AG04450 (cell line): ENCODE data around the gene MRPL47. TPM values are rescaled to one million over a fixed set of nuclear protein-coding genes. Genes with fewer than 3 reads are reported as not detected.
A peak's percentile ranks its signal among the peaks of the same experiment; 100 is the strongest.

Experiments
- CTCF ChIA-PET: fragments of 300-600, 350-600 bp; formaldehyde crosslinking; extraction: SDS; loops from one replicate; lab custom pipeline; 2022; ENCODE audit warnings: antibody characterized with exemption, inconsistent platforms; lab: Charles Lee
- POLR2A ChIA-PET: fragments of 350-600 bp; formaldehyde crosslinking; extraction: SDS; loops from one replicate; lab custom pipeline; 2021; ENCODE audit warnings: antibody characterized with exemption, inconsistent platforms; lab: Yijun Ruan, JAX
- DNase-seq: peaks from one replicate; pipeline ENCODE4 v3.0.0-alpha.2; 2011; ENCODE audit warnings: low read depth, low spot score
- H3K27ac ChIP-seq: one replicate; pipeline ENCODE4 v1.5.1; 2012; ENCODE audit warnings: low read depth, low read length, control low read depth
- H3K27me3 ChIP-seq: one replicate; pipeline ENCODE4 v1.6.0; 2012; ENCODE audit warnings: low read length; ENCODE audit not compliant: control insufficient read depth, insufficient read depth
- H3K4me3 ChIP-seq: 2 replicates; pipeline ENCODE4 v1.5.1; 2011; ENCODE audit warnings: mild to moderate bottlenecking, low read depth, low read length, control low read depth
- H3K9me3 ChIP-seq: 2 replicates; pipeline ENCODE4 v1.5.1; 2012; ENCODE audit warnings: low read length; ENCODE audit not compliant: control insufficient read depth, insufficient read depth
- CTCF ChIP-seq: IDR thresholded peaks from 2 replicates; pipeline ENCODE4 v1.5.1; 2011; ENCODE audit warnings: low read depth, low read length, control low read depth, inconsistent platforms
- polyA plus RNA-seq: library from polyadenylated mRNA; depleted of rRNA; stranded (reverse); fragments of >200 nt; gene quantifications from 2 replicates; pipeline ENCODE4 v1.2.3, GENCODE V29; 2011

Gene MRPL47
- polyA plus RNA-seq, 1 experiment: 87.9 TPM

- ChIA-PET POLR2A (no interaction called here), CTCF (no interaction called here)
- no peaks in the 10 kb centered on the region for H3K27me3 ChIP-seq
- H3K9me3 ChIP-seq: no peaks in the 10 kb centered on the region
- TF ChIP-seq CTCF: no peak
- no peak overlapping the region for H3K4me3 ChIP-seq
- DNase-seq: no peak
- H3K27ac ChIP-seq: no peak overlapping the region
These were observed 38.9 kb downstream of the MRPL47 start for GRCh38 chr3:179565496-179565895.

- POLR2A ChIA-PET: interaction anchor here (0.6 kb wide), 1 partner anchor 495 kb away, joined by 4 read pairs; no protein-coding TSS in a partner anchor
- peak overlapping the region; percentile 71 for H3K27ac ChIP-seq
- CTCF ChIA-PET: interaction anchor here (0.5 to 2.6 kb wide), 4 partner anchors 12 to 240 kb away, joined by 3 to 19 read pairs (median 4); partner anchors contain the start of genes MRPL47, NDUFB5 and ZNF639
- peak; percentile 57 for TF ChIP-seq CTCF
- no peak for DNase-seq
- H3K9me3 ChIP-seq: no peaks in the 10 kb centered on the region
- no peaks in the 10 kb centered on the region for H3K27me3 ChIP-seq
- peak overlapping the region; percentile 95 for H3K4me3 ChIP-seq
These were observed 41.1 kb downstream of the MRPL47 start for GRCh38 chr3:179563271-179563783.

- Histone ChIP-seq H3K4me3 (peak within 1 kb of the TSS; percentile 95), H3K27me3 (no peaks in the 10 kb centered on the region), H3K27ac (peak within 1 kb of the TSS; percentile 82), H3K9me3 (no peaks in the 10 kb centered on the region)
- CTCF ChIA-PET: interaction anchor here (0.8 to 3.0 kb wide), 7 partner anchors 139 to 547 kb away, joined by 3 to 19 read pairs (median 4); partner anchors contain the start of gene ZNF639
- POLR2A ChIA-PET: interaction anchor here (0.6 to 1.0 kb wide), 5 partner anchors 42 to 494 kb away, joined by 3 to 4 read pairs (median 4); partner anchors contain the start of genes MRPL47, NDUFB5 and PIK3CA
- no peak for TF ChIP-seq CTCF
- peak; percentile 98 for DNase-seq
These were observed 41.7 kb downstream of the MRPL47 start, which contains the start of gene ACTL6A for GRCh38 chr3:179562591-179563270. Gene ACTL6A (plus strand): TSS chr3:179562926. CDS start chr3:179563093, 167 bp downstream.

- ChIA-PET CTCF (interaction anchor here (0.6 to 3.0 kb wide), 6 partner anchors 9 to 545 kb away, joined by 3 to 19 read pairs (median 5); no protein-coding TSS in a partner anchor), POLR2A (interaction anchor here (0.7 kb wide), 1 partner anchor 527 kb away, joined by 5 read pairs; no protein-coding TSS in a partner anchor)
- Histone ChIP-seq H3K4me3 (no peak overlapping the region), H3K9me3 (no peaks in the 10 kb centered on the region), H3K27ac (no peak overlapping the region), H3K27me3 (no peaks in the 10 kb centered on the region)
- no peak for DNase-seq
- TF ChIP-seq CTCF: no peak
These were observed 43.6 kb downstream of the MRPL47 start for GRCh38 chr3:179560791-179561190.
